ENCODE measurements around the gene CHMP4B. TPM values are rescaled to one million over a fixed set of nuclear protein-coding genes. Genes with fewer than 3 reads are reported as not detected.
A peak's percentile ranks its signal among the peaks of the same experiment; 100 is the strongest.

CHMP4B gene
- 95.6 and 102 TPM in 2 replicates for total RNA-seq

GRCh38 chr20:33810885-33811775 lies at the start of gene CHMP4B:
TSS of gene CHMP4B (plus strand) at chr20:33811348. CDS start at chr20:33811469, 121 bp downstream.
- Mint-ChIP-seq H3K36me3 (ENCODE audit: low read depth) (peaks cover 32% of the 10 kb centered on the region), H3K4me1 (peaks cover 34% of the 10 kb centered on the region), H3K4me3 (peak within 1 kb of the TSS; percentile 99), H3K9me3 (peaks cover 4% of the 10 kb centered on the region), H3K27ac (peak within 1 kb of the TSS; percentile 98), H3K27me3 (peaks cover 2% of the 10 kb centered on the region)
- DNase-seq: peak; percentile 100
- intact Hi-C loops (cut with micrococcal nuclease): loop anchor here (1.0 to 5.0 kb wide), 5 partner anchors 41 to 301 kb away; partner anchors contain the start of genes E2F1, EIF2S2 and RALY

GRCh38 chr20:33761698-33762250 lies 49.4 kb upstream of the CHMP4B start:
- Mint-ChIP-seq H3K9me3 (peaks cover 5% of the 10 kb centered on the region), H3K36me3 (ENCODE audit: low read depth) (peaks cover 36% of the 10 kb centered on the region), H3K4me3 (no peak overlapping the region), H3K27me3 (no peaks in the 10 kb centered on the region), H3K27ac (no peak overlapping the region), H3K4me1 (no peaks in the 10 kb centered on the region)
- no peak for DNase-seq
- intact Hi-C loops (cut with micrococcal nuclease): no loop called here

GRCh38 chr20:33765099-33765498 lies 46.0 kb upstream of the CHMP4B start:
- Mint-ChIP-seq H3K27ac (no peak overlapping the region), H3K9me3 (no peaks in the 10 kb centered on the region), H3K27me3 (no peaks in the 10 kb centered on the region), H3K4me3 (no peak overlapping the region), H3K36me3 (ENCODE audit: low read depth) (peaks cover 20% of the 10 kb centered on the region), H3K4me1 (no peaks in the 10 kb centered on the region)
- no peak for DNase-seq
- intact Hi-C loops (cut with micrococcal nuclease): no loop called here

GRCh38 chr20:33765592-33765991 lies 45.6 kb upstream of the CHMP4B start:
- H3K9me3 Mint-ChIP-seq: no peaks in the 10 kb centered on the region
- H3K4me3 Mint-ChIP-seq: no peak overlapping the region
- H3K27ac Mint-ChIP-seq: no peak overlapping the region
- intact Hi-C loops (cut with micrococcal nuclease): no loop called here
- H3K4me1 Mint-ChIP-seq: no peaks in the 10 kb centered on the region
- H3K27me3 Mint-ChIP-seq: no peaks in the 10 kb centered on the region
- no peak for DNase-seq
- H3K36me3 Mint-ChIP-seq (ENCODE audit: low read depth): peaks cover 20% of the 10 kb centered on the region

GRCh38 chr20:33766686-33767085 lies 44.5 kb upstream of the CHMP4B start:
- H3K27ac Mint-ChIP-seq: no peak overlapping the region
- H3K36me3 Mint-ChIP-seq (ENCODE audit: low read depth): peaks cover 20% of the 10 kb centered on the region
- no peaks in the 10 kb centered on the region for H3K4me1 Mint-ChIP-seq
- H3K27me3 Mint-ChIP-seq: no peaks in the 10 kb centered on the region
- intact Hi-C loops (cut with micrococcal nuclease): no loop called here
- no peak overlapping the region for H3K4me3 Mint-ChIP-seq
- DNase-seq: no peak
- H3K9me3 Mint-ChIP-seq: no peaks in the 10 kb centered on the region

GRCh38 chr20:33767777-33768138 lies 43.4 kb upstream of the CHMP4B start:
- intact Hi-C loops (cut with micrococcal nuclease): no loop called here
- peaks cover 21% of the 10 kb centered on the region for H3K36me3 Mint-ChIP-seq (ENCODE audit: low read depth)
- H3K27ac Mint-ChIP-seq: no peak overlapping the region
- H3K4me1 Mint-ChIP-seq: peaks cover 2% of the 10 kb centered on the region
- H3K4me3 Mint-ChIP-seq: no peak overlapping the region
- H3K27me3 Mint-ChIP-seq: no peaks in the 10 kb centered on the region
- H3K9me3 Mint-ChIP-seq: no peaks in the 10 kb centered on the region
- no peak for DNase-seq

GRCh38 chr20:33769043-33769442 lies 42.1 kb upstream of the CHMP4B start:
- intact Hi-C loops (cut with micrococcal nuclease): no loop called here
- Mint-ChIP-seq H3K9me3 (no peaks in the 10 kb centered on the region), H3K27me3 (no peaks in the 10 kb centered on the region), H3K27ac (no peak overlapping the region), H3K4me3 (no peak overlapping the region), H3K36me3 (ENCODE audit: low read depth) (peaks cover 21% of the 10 kb centered on the region), H3K4me1 (peaks cover 5% of the 10 kb centered on the region)
- no peak for DNase-seq

- intact Hi-C loops (cut with micrococcal nuclease): loop anchor here (5.0 kb wide), 1 partner anchor 83 kb away; the partner anchor contains the start of gene E2F1
- no peak for DNase-seq
- no peaks in the 10 kb centered on the region for H3K27me3 Mint-ChIP-seq
Observed at GRCh38 chr20:33770005-33770404, 41.1 kb upstream of the CHMP4B start.

GRCh38 chr20:33771938-33772337 lies 39.2 kb upstream of the CHMP4B start:
- H3K4me1 Mint-ChIP-seq: peaks cover 9% of the 10 kb centered on the region
- DNase-seq: no peak
- intact Hi-C loops (cut with micrococcal nuclease): loop anchor here (2.0 to 5.0 kb wide), 2 partner anchors 39 to 85 kb away; partner anchors contain the start of gene E2F1
- no peaks in the 10 kb centered on the region for H3K9me3 Mint-ChIP-seq
- H3K27me3 Mint-ChIP-seq: no peaks in the 10 kb centered on the region
- H3K36me3 Mint-ChIP-seq (ENCODE audit: low read depth): peaks cover 16% of the 10 kb centered on the region
- H3K4me3 Mint-ChIP-seq: no peak overlapping the region
- no peak overlapping the region for H3K27ac Mint-ChIP-seq

More at GRCh38 chr20:33770005-33770404, 41.1 kb upstream of the CHMP4B start:
- peaks cover 19% of the 10 kb centered on the region for H3K36me3 Mint-ChIP-seq (ENCODE audit: low read depth)
- peaks cover 9% of the 10 kb centered on the region for H3K4me1 Mint-ChIP-seq
- no peaks in the 10 kb centered on the region for H3K9me3 Mint-ChIP-seq
- no peak overlapping the region for H3K4me3 Mint-ChIP-seq
- H3K27ac Mint-ChIP-seq: no peak overlapping the region

- H3K27me3 Mint-ChIP-seq: no peaks in the 10 kb centered on the region
Observed at GRCh38 chr20:33772439-33772838, 38.7 kb upstream of the CHMP4B start.

GRCh38 chr20:33773412-33774089 lies 37.6 kb upstream of the CHMP4B start:
- Mint-ChIP-seq H3K4me1 (peaks cover 14% of the 10 kb centered on the region), H3K4me3 (no peak overlapping the region), H3K9me3 (no peaks in the 10 kb centered on the region), H3K36me3 (ENCODE audit: low read depth) (peaks cover 12% of the 10 kb centered on the region), H3K27ac (no peak overlapping the region), H3K27me3 (no peaks in the 10 kb centered on the region)
- peak; percentile 60 for DNase-seq
- intact Hi-C loops (cut with micrococcal nuclease): loop anchor here (2.0 to 5.0 kb wide), 2 partner anchors 41 to 86 kb away; partner anchors contain the start of gene E2F1

More at GRCh38 chr20:33772439-33772838, 38.7 kb upstream of the CHMP4B start:
- H3K4me1 Mint-ChIP-seq: peaks cover 9% of the 10 kb centered on the region
- DNase-seq: no peak
- H3K36me3 Mint-ChIP-seq (ENCODE audit: low read depth): peaks cover 12% of the 10 kb centered on the region
- no peak overlapping the region for H3K4me3 Mint-ChIP-seq
- no peaks in the 10 kb centered on the region for H3K9me3 Mint-ChIP-seq
- intact Hi-C loops (cut with micrococcal nuclease): loop anchor here (2.0 to 5.0 kb wide), 2 partner anchors 40 to 85 kb away; partner anchors contain the start of gene E2F1
- peak overlapping the region; percentile 17 for H3K27ac Mint-ChIP-seq

- Mint-ChIP-seq H3K36me3 (ENCODE audit: low read depth) (peaks cover 9% of the 10 kb centered on the region), H3K27me3 (no peaks in the 10 kb centered on the region), H3K4me1 (peaks cover 20% of the 10 kb centered on the region), H3K4me3 (no peak overlapping the region), H3K9me3 (no peaks in the 10 kb centered on the region), H3K27ac (peak overlapping the region; percentile 51)
- intact Hi-C loops (cut with micrococcal nuclease): no loop called here
- no peak for DNase-seq
Observed at GRCh38 chr20:33777816-33778215, 33.3 kb upstream of the CHMP4B start.

GRCh38 chr20:33781133-33781532 lies 30.0 kb upstream of the CHMP4B start:
- no peak for DNase-seq
- H3K36me3 Mint-ChIP-seq (ENCODE audit: low read depth): peaks cover 7% of the 10 kb centered on the region
- intact Hi-C loops (cut with micrococcal nuclease): no loop called here
- H3K27ac Mint-ChIP-seq: no peak overlapping the region
- peaks cover 14% of the 10 kb centered on the region for H3K4me1 Mint-ChIP-seq
- no peaks in the 10 kb centered on the region for H3K9me3 Mint-ChIP-seq
- H3K27me3 Mint-ChIP-seq: no peaks in the 10 kb centered on the region
- H3K4me3 Mint-ChIP-seq: no peak overlapping the region

Data from activated CD4-positive, alpha-beta T cell treated with anti-CD3 and anti-CD28 coated beads, Interleukin-2, amount 10 ng/mL, durations not matched to agents 24 days and 14 days (primary cell).